Thyroid gland (tissue), 4 donors: Measurements from ENCODE around the gene WDR64.

Source experiments
- POLR2A ChIP-seq, 2 donors: fragments of 450-650 bp; IDR thresholded peaks; one replicate each; pipeline ENCODE4 v1.6.1; 2017; ENCODE audit warnings: antibody characterized with exemption in 2 of 2, mild to moderate bottlenecking in 2 of 2, moderate library complexity in 1 of 2
- TF ChIP-seq, protein P1 (sequence below), 6 experiments: fragments of 200-600 bp in 3 of 6; fragments of 450-650 bp in 3 of 6; sonication (generic) in 3 of 6; IDR thresholded peaks; one replicate each; pipeline ENCODE4 v1.5.1; 2016 to 2019; ENCODE audit warnings: antibody characterized with exemption in 6 of 6, mild to moderate bottlenecking in 2 of 6, inconsistent platforms in 1 of 6, moderate library complexity in 1 of 6

DNA sequence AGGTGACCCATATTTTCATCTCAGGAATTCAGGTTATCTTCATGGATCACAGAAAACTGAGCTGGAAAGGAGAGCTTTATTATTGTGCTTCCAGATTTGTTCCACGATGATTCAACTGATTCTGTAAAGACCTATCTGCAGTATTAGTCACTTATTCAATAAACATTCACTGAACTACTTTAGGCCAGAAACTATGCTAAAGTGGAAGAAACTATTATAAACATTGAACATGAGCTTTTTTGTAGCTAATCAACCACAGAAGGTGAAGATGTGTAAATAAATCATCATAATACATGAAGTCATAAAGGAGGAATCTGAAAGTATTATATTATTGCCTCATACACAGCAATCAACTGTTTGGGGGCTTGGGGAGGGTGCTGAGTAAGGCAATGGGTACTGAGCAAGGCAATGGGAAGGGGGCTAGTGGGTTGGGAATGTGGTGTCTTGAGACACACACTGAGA lies 165.3 kb downstream of the WDR64 start:
- TF ChIP-seq, protein P1, sequence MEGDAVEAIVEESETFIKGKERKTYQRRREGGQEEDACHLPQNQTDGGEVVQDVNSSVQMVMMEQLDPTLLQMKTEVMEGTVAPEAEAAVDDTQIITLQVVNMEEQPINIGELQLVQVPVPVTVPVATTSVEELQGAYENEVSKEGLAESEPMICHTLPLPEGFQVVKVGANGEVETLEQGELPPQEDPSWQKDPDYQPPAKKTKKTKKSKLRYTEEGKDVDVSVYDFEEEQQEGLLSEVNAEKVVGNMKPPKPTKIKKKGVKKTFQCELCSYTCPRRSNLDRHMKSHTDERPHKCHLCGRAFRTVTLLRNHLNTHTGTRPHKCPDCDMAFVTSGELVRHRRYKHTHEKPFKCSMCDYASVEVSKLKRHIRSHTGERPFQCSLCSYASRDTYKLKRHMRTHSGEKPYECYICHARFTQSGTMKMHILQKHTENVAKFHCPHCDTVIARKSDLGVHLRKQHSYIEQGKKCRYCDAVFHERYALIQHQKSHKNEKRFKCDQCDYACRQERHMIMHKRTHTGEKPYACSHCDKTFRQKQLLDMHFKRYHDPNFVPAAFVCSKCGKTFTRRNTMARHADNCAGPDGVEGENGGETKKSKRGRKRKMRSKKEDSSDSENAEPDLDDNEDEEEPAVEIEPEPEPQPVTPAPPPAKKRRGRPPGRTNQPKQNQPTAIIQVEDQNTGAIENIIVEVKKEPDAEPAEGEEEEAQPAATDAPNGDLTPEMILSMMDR (IDR thresholded peaks at IDR 0.05) = no peak
- TF ChIP-seq POLR2A (IDR thresholded peaks at IDR 0.05) = no peak
